Metanephros (tissue), 2 donors: ENCODE results near the gene SEC61B. TPM values are rescaled to one million over a fixed set of nuclear protein-coding genes. Genes with fewer than 3 reads are reported as not detected.

Source experiments
- small RNA-seq: library from RNA; depleted of rRNA; stranded (forward); fragments of <200 nt; gene quantifications from one replicate; pipeline ENCODE3, GENCODE V24; 2014; ENCODE audit warnings: low replicate concordance
- total RNA-seq: library from RNA; depleted of rRNA; stranded (reverse); fragments of >200 nt; gene quantifications from one replicate; pipeline ENCODE4 v1.2.3, GENCODE V29; 2014

Gene SEC61B
- total RNA-seq = 60.8 TPM

GRCh38 chr9:99221621-99222415 is at the start of gene SEC61B, which contains the start of gene ALG2:
Gene SEC61B, plus strand, starts transcription at chr9:99222282. Its CDS starts 82 bp downstream, at chr9:99222364.
Gene ALG2, minus strand, starts transcription at chr9:99221942. Its CDS starts 48 bp downstream, at chr9:99221894.

Small RNA genes lying within 50 kb of the gene (small RNA-seq; reads per million reads assigned to genes)
- not detected for gene RN7SL794P

Other genes with a start within 250 kb of the SEC61B start
- gene TGFBR1, start 117.2 kb upstream of the SEC61B start, total RNA-seq = 37.3 TPM
- 36.0 TPM for gene ALG2, start 340 bp upstream of the SEC61B start, total RNA-seq